GM19397 (cell line): ENCODE results near the gene KIRREL3.

ENCODE experiments used
- ATAC-seq: cut with Tn5 transposase; IDR thresholded peaks from one replicate; pipeline ENCODE4 v1.9.1; 2021; ENCODE audit warnings: mild to moderate bottlenecking, moderate library complexity; ENCODE audit not compliant: unreplicated experiment

The KIRREL3 gene

GRCh38 chr11:126879516-126879915 lies 121.1 kb downstream of the KIRREL3 start:
- no peak for ATAC-seq

GRCh38 chr11:126878913-126879482 lies 121.6 kb downstream of the KIRREL3 start:
- ATAC-seq: no peak

GRCh38 chr11:126874831-126875230 lies 125.7 kb downstream of the KIRREL3 start:
- no peak for ATAC-seq

GRCh38 chr11:126874276-126874675 lies 126.3 kb downstream of the KIRREL3 start:
- ATAC-seq: no peak

- ATAC-seq: no peak
Measured at GRCh38 chr11:126871792-126872191, 128.8 kb downstream of the KIRREL3 start.

GRCh38 chr11:126870021-126870420 lies 130.5 kb downstream of the KIRREL3 start:
- no peak for ATAC-seq

- no peak for ATAC-seq
Measured at GRCh38 chr11:126868741-126869140, 131.8 kb downstream of the KIRREL3 start.

GRCh38 chr11:126864934-126865333 lies 135.6 kb downstream of the KIRREL3 start:
- no peak for ATAC-seq

GRCh38 chr11:126863294-126863997 lies 137.1 kb downstream of the KIRREL3 start:
- ATAC-seq: no peak

- ATAC-seq: peak; percentile 79
Measured at GRCh38 chr11:126862664-126863243, 137.8 kb downstream of the KIRREL3 start.

- ATAC-seq: no peak
Measured at GRCh38 chr11:126861796-126862459, 138.6 kb downstream of the KIRREL3 start.

GRCh38 chr11:126857860-126858808 lies 142.4 kb downstream of the KIRREL3 start:
- ATAC-seq: no peak

- ATAC-seq: no peak
Measured at GRCh38 chr11:126855536-126855935, 145.0 kb downstream of the KIRREL3 start.

GRCh38 chr11:126853732-126854131 lies 146.8 kb downstream of the KIRREL3 start:
- no peak for ATAC-seq

GRCh38 chr11:126844789-126845188 lies 155.8 kb downstream of the KIRREL3 start:
- no peak for ATAC-seq

GRCh38 chr11:126843096-126843495 lies 157.5 kb downstream of the KIRREL3 start:
- ATAC-seq: no peak

- no peak for ATAC-seq
Measured at GRCh38 chr11:126841999-126842398, 158.6 kb downstream of the KIRREL3 start.

GRCh38 chr11:126840975-126841374 lies 159.6 kb downstream of the KIRREL3 start:
- no peak for ATAC-seq

GRCh38 chr11:126840201-126840886 lies 160.2 kb downstream of the KIRREL3 start:
- ATAC-seq: no peak

GRCh38 chr11:126839496-126839895 lies 161.1 kb downstream of the KIRREL3 start:
- ATAC-seq: no peak
